ENCODE results near the gene CROT. TPM values are rescaled to one million over a fixed set of nuclear protein-coding genes. Genes with fewer than 3 reads are reported as not detected.

CROT gene
- total RNA-seq, 1 experiment from 2014 or later: 4.0 TPM

GRCh38 chr7:87330942-87331341 lies 14.5 kb upstream of the CROT start (continued):
- TF ChIP-seq ATF6 (CRISPR knock-in tag; IDR thresholded peaks at IDR 0.05) (no peak), GTF2I (CRISPR knock-in tag; conservative IDR thresholded peaks at IDR 0.05) (no peak), USF1 (CRISPR knock-in tag; IDR thresholded peaks at IDR 0.05) (no peak), ZNF232 (CRISPR knock-in tag; IDR thresholded peaks at IDR 0.05) (no peak), TEAD4 (CRISPR knock-in tag; IDR thresholded peaks at IDR 0.05) (no peak), ZBTB21 (CRISPR knock-in tag; IDR thresholded peaks at IDR 0.05; ENCODE audit: borderline replicate concordance) (no peak), ATF3 (CRISPR knock-in tag; conservative IDR thresholded peaks at IDR 0.05) (no peak), ZBTB43 (CRISPR knock-in tag; IDR thresholded peaks at IDR 0.05) (no peak)

GRCh38 chr7:87331687-87332252 lies 13.7 kb upstream of the CROT start:
- ATAC-seq (no peak), DNase-seq (ENCODE audit: low spot score) (no peak)
- CTCF ChIA-PET: no interaction called here
- Mint-ChIP-seq H3K4me1 (peaks cover 13% of the 10 kb centered on the region), H3K36me3 (peaks cover 74% of the 10 kb centered on the region), H3K4me3 (no peak overlapping the region), H3K9me3 (peaks cover 70% of the 10 kb centered on the region), H3K27ac (no peak overlapping the region), H3K27me3 (ENCODE audit: low read depth) (peaks cover 6% of the 10 kb centered on the region)
- POLR2A ChIA-PET: no interaction called here
- TF ChIP-seq HMGXB4 (CRISPR knock-in tag; IDR thresholded peaks at IDR 0.05) (no peak), CBFB (CRISPR knock-in tag; IDR thresholded peaks at IDR 0.05; ENCODE audit: low read depth) (no peak), STAT6 (CRISPR knock-in tag; conservative IDR thresholded peaks at IDR 0.05; ENCODE audit: low read depth) (no peak), ELF4 (CRISPR knock-in tag; IDR thresholded peaks at IDR 0.05; ENCODE audit: low read depth) (no peak), RORB (CRISPR knock-in tag; IDR thresholded peaks at IDR 0.05) (no peak)

GRCh38 chr7:87332321-87332720 lies 13.1 kb upstream of the CROT start:
- Mint-ChIP-seq H3K9me3 (peaks cover 65% of the 10 kb centered on the region), H3K27ac (no peak overlapping the region), H3K36me3 (peaks cover 68% of the 10 kb centered on the region), H3K4me3 (no peak overlapping the region), H3K4me1 (peaks cover 13% of the 10 kb centered on the region), H3K27me3 (ENCODE audit: low read depth) (peaks cover 3% of the 10 kb centered on the region)
- POLR2A ChIA-PET: no interaction called here
- CTCF ChIA-PET: no interaction called here
- DNase-seq (ENCODE audit: low spot score) (no peak), ATAC-seq (no peak)
- TF ChIP-seq ERG (CRISPR knock-in tag; IDR thresholded peaks at IDR 0.05): no peak
- TF ChIP-seq RELA (CRISPR knock-in tag; IDR thresholded peaks at IDR 0.05; ENCODE audit: borderline replicate concordance): no peak
- TF ChIP-seq SMAD4 (CRISPR knock-in tag; IDR thresholded peaks at IDR 0.05): no peak
- TF ChIP-seq RORB (CRISPR knock-in tag; IDR thresholded peaks at IDR 0.05): no peak
- TF ChIP-seq HMGA2 (CRISPR knock-in tag; IDR thresholded peaks at IDR 0.05): no peak
- TF ChIP-seq ZNF317 (CRISPR knock-in tag; IDR thresholded peaks at IDR 0.05; ENCODE audit: borderline replicate concordance, low read depth): no peak
- TF ChIP-seq CDX4 (CRISPR knock-in tag; IDR thresholded peaks at IDR 0.05; ENCODE audit: borderline replicate concordance): no peak
- no peak for TF ChIP-seq NFATC4 (CRISPR knock-in tag; IDR thresholded peaks at IDR 0.05)
- TF ChIP-seq NR3C1 (CRISPR knock-in tag; conservative IDR thresholded peaks at IDR 0.05; ENCODE audit: low read depth): no peak
- no peak for TF ChIP-seq ELF4 (CRISPR knock-in tag; IDR thresholded peaks at IDR 0.05; ENCODE audit: low read depth)
- no peak for TF ChIP-seq OVOL2 (CRISPR knock-in tag; IDR thresholded peaks at IDR 0.05; ENCODE audit: borderline replicate concordance)

Data from WTC11 (cell line).